Anterior cingulate cortex (tissue), 58 donors: Measurements from ENCODE around the gene NCAN.

Source experiments
- DNase-seq, 58 donors: peaks; one replicate each; lab custom pipeline; 2025; lab: John Stamatoyannopoulos, UW

NCAN gene

GRCh38 chr19:19276386-19276785 lies 64.6 kb downstream of the NCAN start:
- DNase-seq: no peak

DNA sequence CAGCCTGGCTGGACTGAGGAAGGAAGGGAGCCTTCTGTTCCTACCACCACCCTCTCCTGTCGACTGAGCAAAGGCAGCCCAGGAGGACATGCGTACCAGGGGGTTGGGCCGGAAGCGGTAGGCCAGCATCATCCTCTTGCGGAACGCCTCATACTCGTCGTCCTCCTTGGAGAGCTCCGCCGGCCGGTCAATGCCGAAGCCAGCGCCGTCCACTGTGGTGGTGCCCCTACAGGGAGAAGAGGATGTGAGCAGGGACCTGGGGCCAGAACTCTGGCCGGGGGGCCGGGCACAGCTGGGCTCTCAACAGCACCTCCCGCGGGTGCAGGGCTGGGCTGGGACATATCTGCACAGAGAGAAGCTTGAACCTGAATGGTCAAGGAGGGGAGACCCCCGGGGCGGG lies 65.1 kb downstream of the NCAN start:
- DNase-seq: no peak

DNA sequence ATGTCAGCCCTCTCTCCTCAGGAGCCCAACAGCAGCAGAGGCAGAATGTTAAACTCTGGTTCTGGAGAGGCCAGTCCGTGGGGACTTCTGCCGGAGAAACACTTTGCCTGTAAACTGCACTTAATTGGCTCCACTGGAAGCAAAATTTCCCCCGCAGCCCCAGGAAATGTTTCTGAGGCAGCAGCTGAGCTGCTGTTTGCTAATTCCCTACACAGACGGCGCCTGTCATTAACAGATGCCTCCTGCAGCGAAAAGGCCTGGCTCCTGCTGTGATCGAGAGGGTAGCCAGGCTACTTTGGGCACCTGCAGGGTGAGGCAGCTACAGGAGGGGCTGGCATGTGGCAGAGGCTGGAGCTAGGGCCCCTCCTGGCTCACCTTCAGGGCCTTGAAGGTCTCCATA lies 66.6 kb downstream of the NCAN start:
- no peak for DNase-seq

DNA sequence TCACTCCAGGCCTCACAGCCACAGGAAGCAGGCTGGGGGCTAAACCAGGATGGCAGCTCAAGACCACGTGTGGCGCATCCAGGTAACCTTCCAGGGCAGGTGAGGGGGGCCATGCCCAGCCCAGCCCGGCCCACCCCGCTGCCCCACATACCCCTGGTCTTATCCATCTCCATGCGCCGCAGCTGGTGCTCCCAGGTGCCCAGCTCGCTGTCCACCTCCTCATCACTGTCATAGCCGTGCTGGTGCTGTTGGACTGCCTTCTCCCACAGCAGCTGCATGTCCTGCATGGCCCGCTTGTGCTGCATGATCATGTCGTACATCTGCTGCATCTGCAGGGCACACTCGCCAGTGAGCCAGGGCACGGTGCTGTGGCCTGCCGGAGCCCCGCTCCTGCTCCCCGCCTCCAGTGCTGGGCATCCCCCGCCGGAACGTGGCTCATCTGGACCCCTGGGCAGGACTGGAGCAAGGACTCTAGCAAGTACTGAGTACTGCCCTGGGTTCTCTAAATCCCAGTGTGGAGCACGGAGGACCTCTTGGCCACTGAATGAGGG lies 67.4 kb downstream of the NCAN start:
- DNase-seq: no peak

GRCh38 chr19:19279853-19280252 lies 68.1 kb downstream of the NCAN start:
- no peak for DNase-seq

GRCh38 chr19:19280561-19280960 lies 68.8 kb downstream of the NCAN start:
- DNase-seq: peak in 46 of 58 donors; percentile 9 to 87 (median 52)

- DNase-seq: no peak
Observed at GRCh38 chr19:19285686-19286085, 73.9 kb downstream of the NCAN start.

GRCh38 chr19:19292607-19293006 lies 80.8 kb downstream of the NCAN start:
- DNase-seq: no peak

DNA sequence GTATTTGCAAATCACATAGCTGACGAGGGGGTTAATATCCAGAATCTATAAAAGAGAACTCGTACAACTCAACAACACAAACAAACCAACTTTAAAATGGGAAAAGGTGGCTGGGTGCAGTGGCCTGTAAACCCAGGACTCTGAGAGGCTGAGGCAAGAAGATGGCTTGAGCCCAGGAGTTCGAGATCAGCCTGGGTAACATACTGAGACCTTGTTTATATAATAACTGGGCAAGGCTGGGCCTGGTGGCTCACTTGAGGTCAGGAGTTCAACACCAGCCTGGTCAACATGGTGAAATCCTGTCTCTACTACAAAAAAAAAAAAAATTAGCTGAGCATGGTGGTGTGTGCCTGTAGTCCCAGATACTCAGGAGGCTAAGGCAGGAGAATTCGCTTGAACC lies 83.2 kb downstream of the NCAN start:
- no peak for DNase-seq

DNA sequence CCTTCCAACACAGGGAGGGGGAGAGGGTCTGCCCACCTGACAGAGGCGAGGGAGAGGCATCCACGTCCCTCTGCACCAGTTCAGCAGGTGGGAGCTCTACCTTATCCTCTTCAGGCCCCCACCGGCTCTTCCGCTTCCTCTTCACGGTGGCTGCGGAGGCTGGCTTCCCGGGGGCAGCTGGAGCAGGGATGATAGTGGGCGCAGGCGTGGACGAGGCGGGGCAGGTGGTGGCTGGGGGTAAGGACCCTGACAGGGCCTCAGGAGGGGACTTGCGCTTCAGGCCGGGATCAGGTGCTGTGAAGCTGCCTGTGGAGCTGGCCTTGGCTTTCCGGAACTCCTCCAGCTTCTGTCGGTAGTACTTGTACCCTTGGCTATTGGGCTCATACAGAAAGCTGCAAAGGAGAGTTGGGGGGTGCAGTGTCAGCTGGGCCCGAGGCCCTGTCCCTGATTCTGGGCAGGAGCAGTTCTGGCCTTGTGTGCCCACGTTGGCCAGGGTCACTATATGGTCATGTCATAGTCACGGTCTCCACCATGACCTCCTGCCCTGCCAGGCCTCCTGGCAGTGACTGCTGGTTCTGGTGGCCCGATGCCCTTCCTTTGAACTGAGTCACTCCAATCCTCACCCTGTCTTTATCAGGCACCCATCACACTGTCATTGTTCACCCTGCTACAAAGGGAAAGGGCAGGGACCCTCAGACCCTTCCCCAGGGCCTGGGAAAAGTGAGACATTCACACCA lies 85.4 kb downstream of the NCAN start:
- no peak for DNase-seq

DNA sequence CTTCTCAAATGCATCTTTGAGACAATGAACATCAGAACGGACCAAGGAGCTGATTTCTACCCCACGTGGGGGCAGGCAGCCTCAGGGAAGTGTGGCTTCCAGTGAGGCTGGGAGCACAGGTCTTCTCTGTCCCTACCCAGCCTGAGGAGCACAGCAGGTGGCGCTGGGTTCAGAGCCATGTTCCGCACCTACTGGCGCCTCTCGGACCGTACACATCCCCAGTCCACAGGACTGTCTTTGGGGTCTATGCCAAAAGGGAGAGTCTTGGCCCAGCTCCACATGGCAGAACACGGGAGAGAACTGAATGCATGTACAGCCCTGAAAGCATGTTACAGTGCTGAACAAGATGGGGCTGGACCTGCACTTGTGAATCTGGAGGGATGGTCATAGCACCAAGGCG lies 86.0 kb downstream of the NCAN start:
- no peak for DNase-seq

DNA sequence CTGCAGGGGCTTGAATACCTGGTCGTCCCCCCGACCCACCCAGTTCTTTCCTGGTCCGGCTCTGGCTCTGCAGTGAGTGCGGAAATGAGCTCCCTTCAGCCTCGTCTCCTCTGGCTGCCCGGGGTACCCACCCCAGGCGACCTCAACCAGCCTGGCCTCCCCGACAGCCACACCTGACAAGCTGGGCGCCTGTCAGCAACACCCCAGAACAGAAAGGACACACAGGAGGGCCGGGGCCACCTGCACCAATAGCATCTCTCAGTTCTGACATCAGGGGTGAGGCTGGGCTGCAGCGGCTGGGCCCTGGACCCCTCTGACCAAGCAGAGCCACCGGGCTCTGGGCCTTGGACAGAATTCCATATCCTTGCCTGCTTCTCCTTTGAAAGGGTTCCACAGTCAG lies 88.9 kb downstream of the NCAN start:
- DNase-seq: no peak
